ENCODE measurements around the gene GLI1.
"Not testable (repeated sequence)": the region's sequence is repeated elsewhere in the genome, so short reads cannot be mapped to it uniquely, and the experiment has no call there.

GLI1 gene

DNA sequence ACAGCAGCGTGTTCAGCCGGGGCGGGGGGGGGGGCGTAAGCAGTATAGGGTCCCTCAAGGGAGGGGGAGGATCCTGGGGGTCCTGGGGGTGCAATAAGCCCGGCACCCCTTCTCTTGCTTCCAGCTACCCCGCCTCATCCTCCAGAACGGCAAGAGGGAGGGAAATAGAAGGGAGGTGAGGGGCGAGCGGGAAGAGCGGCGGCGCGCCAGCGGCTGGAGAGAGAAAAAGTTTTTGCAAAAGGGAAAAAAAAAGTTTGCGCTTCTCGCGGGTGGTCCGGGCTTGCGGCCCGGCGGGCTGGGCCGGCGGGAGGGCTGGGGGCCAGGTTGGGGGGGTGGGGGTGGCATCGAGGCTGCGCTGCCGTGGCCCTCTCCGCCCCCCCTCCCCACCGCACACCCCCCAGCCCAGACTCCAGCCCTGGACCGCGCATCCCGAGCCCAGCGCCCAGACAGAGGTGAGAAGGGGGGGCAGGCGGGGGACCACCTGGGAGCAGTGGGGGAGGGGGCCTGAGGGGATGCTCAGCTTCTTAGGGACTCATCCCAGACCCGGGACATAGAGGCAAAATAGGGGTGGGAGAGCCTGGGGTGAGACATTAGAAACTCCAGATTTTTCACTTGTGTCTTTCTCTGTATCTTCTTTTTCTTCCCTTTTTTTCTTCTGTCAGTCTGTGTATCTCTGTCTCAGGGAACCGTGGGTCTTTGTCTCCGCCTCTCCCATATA is at the start of gene GLI1:
Gene GLI1, plus strand, starts transcription at position 36 of the 718 bp plus-strand sequence. CDS start 3,907 bp downstream, outside the sequence.
- no peak for DNase-seq (ENCODE audit: extremely low read depth, low read depth)
- TF ChIP-seq, protein P1, sequence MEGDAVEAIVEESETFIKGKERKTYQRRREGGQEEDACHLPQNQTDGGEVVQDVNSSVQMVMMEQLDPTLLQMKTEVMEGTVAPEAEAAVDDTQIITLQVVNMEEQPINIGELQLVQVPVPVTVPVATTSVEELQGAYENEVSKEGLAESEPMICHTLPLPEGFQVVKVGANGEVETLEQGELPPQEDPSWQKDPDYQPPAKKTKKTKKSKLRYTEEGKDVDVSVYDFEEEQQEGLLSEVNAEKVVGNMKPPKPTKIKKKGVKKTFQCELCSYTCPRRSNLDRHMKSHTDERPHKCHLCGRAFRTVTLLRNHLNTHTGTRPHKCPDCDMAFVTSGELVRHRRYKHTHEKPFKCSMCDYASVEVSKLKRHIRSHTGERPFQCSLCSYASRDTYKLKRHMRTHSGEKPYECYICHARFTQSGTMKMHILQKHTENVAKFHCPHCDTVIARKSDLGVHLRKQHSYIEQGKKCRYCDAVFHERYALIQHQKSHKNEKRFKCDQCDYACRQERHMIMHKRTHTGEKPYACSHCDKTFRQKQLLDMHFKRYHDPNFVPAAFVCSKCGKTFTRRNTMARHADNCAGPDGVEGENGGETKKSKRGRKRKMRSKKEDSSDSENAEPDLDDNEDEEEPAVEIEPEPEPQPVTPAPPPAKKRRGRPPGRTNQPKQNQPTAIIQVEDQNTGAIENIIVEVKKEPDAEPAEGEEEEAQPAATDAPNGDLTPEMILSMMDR (IDR thresholded peaks at IDR 0.05; ENCODE audit: low read depth, low read length, missing control alignments), result no peak
- peak within 1 kb of the TSS; percentile 58 for H3K4me3 ChIP-seq (replicated peaks; ENCODE audit: low read depth, low read length)

DNA sequence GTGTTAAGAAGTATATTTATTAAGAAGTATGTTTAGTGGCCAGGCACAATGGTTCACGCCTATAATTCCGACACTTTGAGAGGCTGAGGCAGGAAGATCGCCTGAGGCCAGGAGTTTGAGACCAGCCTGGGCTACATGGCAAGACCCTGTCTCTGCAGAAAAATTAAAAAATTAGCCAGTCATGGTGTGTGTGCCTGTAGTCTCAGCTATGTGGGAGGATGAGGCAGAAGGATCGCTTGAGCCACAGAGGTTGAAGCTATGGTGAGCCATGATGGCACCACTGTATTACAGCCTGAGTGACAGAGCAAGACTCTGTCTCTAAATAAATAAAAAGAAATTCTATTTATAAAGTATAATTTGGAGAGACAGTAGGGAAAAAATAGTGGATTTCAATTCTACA is 49.1 kb upstream of the GLI1 start:
- DNase-seq (ENCODE audit: extremely low read depth, low read depth), result no peak
- TF ChIP-seq, protein P1 (IDR thresholded peaks at IDR 0.05; ENCODE audit: low read depth, low read length, missing control alignments), result no peak

DNA sequence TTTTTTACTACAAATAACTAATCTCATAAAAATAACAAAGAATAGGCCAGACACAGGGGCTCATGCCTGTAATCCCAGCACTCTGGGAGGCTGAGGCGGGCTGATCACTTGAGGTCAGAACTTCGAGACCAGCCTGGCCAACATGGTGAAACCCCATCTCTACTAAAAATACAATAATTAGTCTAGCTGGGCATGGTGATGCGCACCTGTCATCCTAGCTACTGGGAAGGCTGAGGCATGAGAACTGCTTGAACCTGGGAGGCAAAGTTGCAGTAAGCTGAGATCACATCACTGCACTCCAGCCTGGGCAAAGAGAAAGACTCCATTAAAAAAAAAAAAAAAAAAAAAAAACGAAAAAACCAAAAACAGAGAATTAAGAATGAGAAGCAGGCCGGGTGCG is 45.4 kb upstream of the GLI1 start:
- not testable (repeated sequence) for H3K4me3 ChIP-seq (replicated peaks; ENCODE audit: low read depth, low read length); DNase-seq (ENCODE audit: extremely low read depth, low read depth)

More for the DNA sequence above, 49.1 kb upstream of the GLI1 start:
- H3K4me3 ChIP-seq (replicated peaks; ENCODE audit: low read depth, low read length), result no peak overlapping the region

DNA sequence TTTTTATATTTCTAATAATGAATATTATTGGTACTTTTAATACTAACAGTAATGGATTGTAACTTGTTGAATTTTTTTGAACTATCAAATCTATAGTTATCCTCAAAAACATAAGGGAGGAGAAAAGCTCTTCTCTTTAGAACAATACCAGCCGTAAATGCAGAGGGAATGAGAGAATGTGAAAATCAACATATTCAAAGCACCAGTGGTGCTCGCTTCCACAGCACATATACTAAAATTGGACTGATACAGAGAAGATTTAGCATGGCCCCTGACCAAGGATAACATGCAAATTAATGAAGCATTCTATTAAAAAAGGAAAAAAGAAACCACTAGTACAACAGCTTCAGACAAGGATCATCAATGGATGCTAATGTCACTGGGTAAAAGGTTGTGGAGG is 44.5 kb upstream of the GLI1 start:
- no peak overlapping the region for H3K4me3 ChIP-seq (replicated peaks; ENCODE audit: low read depth, low read length)
- TF ChIP-seq, protein P1 (IDR thresholded peaks at IDR 0.05; ENCODE audit: low read depth, low read length, missing control alignments), result no peak
- no peak for DNase-seq (ENCODE audit: extremely low read depth, low read depth)

DNA sequence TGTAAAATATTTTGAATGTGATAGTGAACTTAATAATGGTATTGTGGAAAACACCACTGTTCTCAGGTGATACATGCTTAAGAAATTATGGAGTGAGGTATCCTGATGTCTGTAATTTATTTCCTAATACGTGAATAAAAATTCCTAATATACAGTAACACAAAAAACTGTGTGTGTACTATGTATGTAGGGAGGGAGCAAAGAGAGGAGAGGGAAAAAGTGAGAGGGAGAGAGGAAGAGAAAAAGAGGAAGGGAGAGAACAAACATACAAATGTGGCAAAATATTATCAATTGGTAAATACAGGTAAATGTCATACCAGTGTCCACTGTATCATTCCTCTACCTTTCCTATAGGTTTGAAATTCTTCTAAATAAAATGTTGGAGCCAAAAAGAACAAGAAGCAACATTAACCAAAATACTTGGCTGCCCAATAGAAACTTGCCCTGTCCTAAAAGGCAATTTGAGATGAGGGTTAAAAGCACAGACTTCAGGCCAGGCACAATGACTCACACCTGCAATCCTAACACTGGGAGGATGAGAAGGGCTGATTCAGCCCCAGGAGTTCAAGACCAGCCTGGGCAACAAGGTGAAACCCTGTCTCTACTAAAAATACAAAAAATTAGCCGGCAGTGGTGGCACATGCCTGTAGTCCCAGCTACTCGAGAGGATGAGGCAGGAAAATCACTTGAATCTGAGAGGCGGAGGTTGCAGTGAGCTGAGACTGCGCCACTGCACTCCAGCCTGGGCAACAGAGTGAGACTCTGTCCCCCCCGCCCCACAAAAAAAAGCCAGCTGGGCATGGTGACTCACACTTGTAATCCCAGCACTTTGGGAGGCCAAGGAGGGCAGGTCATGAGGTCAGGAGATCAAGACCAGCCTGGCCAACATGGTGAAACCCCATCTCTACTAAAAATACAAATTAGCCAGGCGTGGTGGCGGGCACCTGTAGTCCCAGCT is 43.3 kb upstream of the GLI1 start:
- no peak for DNase-seq (ENCODE audit: extremely low read depth, low read depth)
- no peak overlapping the region for H3K4me3 ChIP-seq (replicated peaks; ENCODE audit: low read depth, low read length)
- TF ChIP-seq, protein P1 (IDR thresholded peaks at IDR 0.05; ENCODE audit: low read depth, low read length, missing control alignments), result no peak

DNA sequence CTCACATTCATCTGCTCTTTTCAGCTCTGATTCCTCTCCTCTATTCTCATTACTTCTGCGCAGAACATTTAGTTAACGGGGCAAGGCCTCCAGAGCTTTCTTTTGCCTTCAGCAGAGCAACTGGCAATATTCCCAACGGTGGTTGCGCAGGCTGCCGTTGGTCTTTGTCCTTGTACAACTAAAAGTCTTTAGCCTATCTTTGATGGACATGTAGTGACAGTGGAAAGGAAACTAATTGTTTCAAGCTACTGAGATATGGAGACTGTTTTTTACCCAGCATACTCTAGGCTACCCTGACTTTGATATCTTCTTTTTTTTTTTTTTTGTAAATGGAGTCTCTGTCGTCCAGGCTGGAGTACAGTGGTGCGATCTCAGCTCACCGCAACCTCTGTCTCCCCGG is 41.3 kb upstream of the GLI1 start:
- TF ChIP-seq, protein P1 (IDR thresholded peaks at IDR 0.05; ENCODE audit: low read depth, low read length, missing control alignments), result no peak
- no peak for DNase-seq (ENCODE audit: extremely low read depth, low read depth)
- no peak overlapping the region for H3K4me3 ChIP-seq (replicated peaks; ENCODE audit: low read depth, low read length)

DNA sequence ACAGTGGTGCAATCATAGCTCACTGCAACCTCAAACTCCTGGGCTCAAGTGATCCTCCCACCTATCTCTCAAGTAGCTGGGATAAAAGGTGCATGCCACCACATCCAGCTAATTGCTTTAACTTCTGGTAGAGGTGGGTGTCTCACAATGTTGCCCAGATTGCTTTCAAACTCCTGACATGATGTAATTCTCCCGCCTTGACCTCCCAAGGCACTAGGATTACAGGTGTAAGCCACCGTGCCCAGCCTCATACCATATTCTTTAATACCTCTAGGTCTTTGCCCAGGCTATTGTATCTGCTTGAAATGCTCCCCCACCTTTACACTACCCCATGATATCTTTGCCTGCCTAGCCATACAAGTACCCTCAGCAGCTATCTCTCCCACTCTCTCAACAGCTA is 40.1 kb upstream of the GLI1 start:
- TF ChIP-seq, protein P1 (IDR thresholded peaks at IDR 0.05; ENCODE audit: low read depth, low read length, missing control alignments), result no peak
- no peak overlapping the region for H3K4me3 ChIP-seq (replicated peaks; ENCODE audit: low read depth, low read length)
- DNase-seq (ENCODE audit: extremely low read depth, low read depth), result no peak
